OCI-LY7 (cell line): ENCODE measurements around the gene DRD1. TPM values are rescaled to one million over a fixed set of nuclear protein-coding genes. Genes with fewer than 3 reads are reported as not detected.
"Not testable (repeated sequence)": the region's sequence is repeated elsewhere in the genome, so short reads cannot be mapped to it uniquely, and the experiment has no call there.

ENCODE experiments used
- BruUV-seq: library from RNA; stranded (reverse); fragments of 400-500 nt; replicated peaks from 2 replicates; lab custom pipeline; 2021; lab: Mats Ljungman, UMichigan
- CTCF ChIA-PET: fragments of 300-600 bp; sonication (Branson Sonifier 250); formaldehyde crosslinking; loops from one replicate; lab custom pipeline; 2022; ENCODE audit warnings: antibody characterized with exemption; ENCODE audit not compliant: unreplicated experiment; lab: Charles Lee
- POLR2A ChIA-PET: fragments of 300-600 bp; sonication (Branson Sonifier 250); formaldehyde crosslinking; loops from one replicate; lab custom pipeline; 2022; ENCODE audit warnings: antibody characterized with exemption; lab: Charles Lee
- DNase-seq: peaks from one replicate; pipeline ENCODE4 v3.0.0-alpha.2; 2015; ENCODE audit warnings: low spot score
- H2AFZ ChIP-seq: fragments of 200-600 bp; sonication (generic), shearing (Covaris generic); 2 replicates; pipeline ENCODE4 v1.6.1; 2014; ENCODE audit warnings: mild to moderate bottlenecking, antibody characterized with exemption, low read length, moderate library complexity
- H3K27ac ChIP-seq: fragments of 200-600 bp; sonication (generic); 2 replicates; pipeline ENCODE4 v1.5.1; 2014; ENCODE audit warnings: mixed run types, low read depth, mild to moderate bottlenecking, moderate library complexity, low read length, inconsistent platforms; ENCODE audit not compliant: poor library complexity, severe bottlenecking
- H3K36me3 ChIP-seq: fragments of 200-600 bp; sonication (generic); 2 replicates; pipeline ENCODE4 v1.6.1; 2014; ENCODE audit warnings: mild to moderate bottlenecking, antibody characterized with exemption, low read length, moderate library complexity, mixed read lengths; ENCODE audit not compliant: insufficient read depth
- H3K4me1 ChIP-seq: fragments of 200-600 bp; sonication (generic); 2 replicates; pipeline ENCODE4 v1.5.1; 2014; ENCODE audit warnings: mild to moderate bottlenecking, low read length; ENCODE audit not compliant: insufficient read depth, poor library complexity, severe bottlenecking
- H3K4me2 ChIP-seq: fragments of 200-600 bp; sonication (generic); 2 replicates; pipeline ENCODE4 v1.6.1; 2014; ENCODE audit warnings: mild to moderate bottlenecking, low read length
- H3K4me3 ChIP-seq: fragments of 200-600 bp; sonication (generic); 2 replicates; pipeline ENCODE4 v1.5.1; 2014; ENCODE audit warnings: mild to moderate bottlenecking, low read depth, low read length; ENCODE audit not compliant: poor library complexity, severe bottlenecking
- H3K79me2 ChIP-seq: fragments of 200-600 bp; sonication (generic); 2 replicates; pipeline ENCODE4 v1.6.1; 2016; ENCODE audit warnings: low read depth, mild to moderate bottlenecking, low read length, moderate library complexity, mixed read lengths; ENCODE audit not compliant: insufficient read depth
- H3K9me2 ChIP-seq: fragments of 200-600 bp; sonication (generic); 2 replicates; pipeline ENCODE4 v1.6.1; 2016; ENCODE audit warnings: mild to moderate bottlenecking, low read length, mixed read lengths; ENCODE audit not compliant: insufficient read depth
- H3K9me3 ChIP-seq: fragments of 200-600 bp; sonication (generic); 2 replicates; pipeline ENCODE4 v1.6.1; 2014; ENCODE audit warnings: mild to moderate bottlenecking, mixed run types, low read length, mixed read lengths
- H4K20me1 ChIP-seq: fragments of 200-600 bp; sonication (generic); 2 replicates; pipeline ENCODE4 v1.6.1; 2014; ENCODE audit warnings: mild to moderate bottlenecking, antibody characterized with exemption, low read length, moderate library complexity, mixed read lengths; ENCODE audit not compliant: insufficient read depth
- CTCF ChIP-seq: fragments of 200-600 bp; sonication (generic); conservative IDR thresholded peaks from 2 replicates; pipeline ENCODE4 v1.5.1; 2014; ENCODE audit warnings: mild to moderate bottlenecking, antibody characterized with exemption, low read length, moderate library complexity, mixed read lengths
- EZH2phosphoT487 ChIP-seq: fragments of 200-600 bp; sonication (generic); IDR thresholded peaks from 2 replicates; pipeline ENCODE4 v1.6.1; 2018; ENCODE audit warnings: low read depth, borderline replicate concordance, mild to moderate bottlenecking, mixed run types, antibody characterized with exemption, low read length, moderate library complexity, mixed read lengths
- intact Hi-C: fragments of 100-400 bp; cut with micrococcal nuclease; formaldehyde crosslinking; loops from one replicate; pipeline ENCODE4 v1.10.0; 2022; ENCODE audit not compliant: unreplicated experiment
- total RNA-seq, 2 experiments: library from RNA; depleted of rRNA in 1 of 2; stranded (reverse); fragments of >200 nt in 1 of 2; shearing (Covaris generic) in 1 of 2; gene quantifications; 2 replicates each; pipeline ENCODE4 v1.2.3, GENCODE V29; 2014 to 2022

Gene DRD1
- total RNA-seq, 2 experiments from 2014 or later, result not detected

GRCh38 chr5:175436359-175436758, 7.6 kb downstream of the DRD1 start:
- H3K4me1 ChIP-seq, result no peaks in the 10 kb centered on the region
- no peaks in the 10 kb centered on the region for H3K9me2 ChIP-seq
- no peaks in the 10 kb centered on the region for H3K79me2 ChIP-seq
- no peak overlapping the region for H3K4me3 ChIP-seq
- no peak for DNase-seq
- no peaks in the 10 kb centered on the region for H3K9me3 ChIP-seq
- ChIA-PET POLR2A (no interaction called here), CTCF (no interaction called here)
- intact Hi-C loops, result no loop called here
- no peak overlapping the region for H3K27ac ChIP-seq
- no TSS peak for BruUV-seq
- no peaks in the 10 kb centered on the region for H3K36me3 ChIP-seq
- H4K20me1 ChIP-seq, result no peaks in the 10 kb centered on the region
- H3K4me2 ChIP-seq, result no peak overlapping the region
- H2AFZ ChIP-seq, result no peak overlapping the region
- TF ChIP-seq CTCF, result no peak
- no peak for TF ChIP-seq EZH2phosphoT487

- ChIA-PET CTCF (interaction anchor here (0.6 kb wide), 1 partner anchor 9 kb away, joined by 3 read pairs; the partner anchor contains the start of gene DRD1), POLR2A (interaction anchor here (1.2 kb wide), 1 partner anchor 43 kb away, joined by 4 read pairs; no protein-coding TSS in a partner anchor)
- H3K36me3 ChIP-seq, result no peaks in the 10 kb centered on the region
- no TSS peak for BruUV-seq
- H3K9me2 ChIP-seq, result no peaks in the 10 kb centered on the region
- H3K4me2 ChIP-seq, result no peak overlapping the region
- no peaks in the 10 kb centered on the region for H4K20me1 ChIP-seq
- H2AFZ ChIP-seq, result no peak overlapping the region
- intact Hi-C loops, result no loop called here
- no peak overlapping the region for H3K4me3 ChIP-seq
- no peaks in the 10 kb centered on the region for H3K9me3 ChIP-seq
- H3K79me2 ChIP-seq, result no peaks in the 10 kb centered on the region
- no peak for TF ChIP-seq CTCF
- no peak for TF ChIP-seq EZH2phosphoT487
- no peaks in the 10 kb centered on the region for H3K4me1 ChIP-seq
- H3K27ac ChIP-seq, result no peak overlapping the region
- DNase-seq, result no peak
Observed at GRCh38 chr5:175434800-175435199, 9.2 kb downstream of the DRD1 start.

- BruUV-seq, result no TSS peak
- Histone ChIP-seq H3K9me2 (no peaks in the 10 kb centered on the region), H4K20me1 (no peaks in the 10 kb centered on the region), H2AFZ (no peak overlapping the region), H3K9me3 (no peaks in the 10 kb centered on the region), H3K4me1 (no peaks in the 10 kb centered on the region), H3K36me3 (no peaks in the 10 kb centered on the region), H3K27ac (no peak overlapping the region), H3K4me3 (no peak overlapping the region), H3K79me2 (no peaks in the 10 kb centered on the region), H3K4me2 (no peak overlapping the region)
- TF ChIP-seq CTCF (no peak), EZH2phosphoT487 (no peak)
- POLR2A ChIA-PET, result no interaction called here
- CTCF ChIA-PET, result no interaction called here
- DNase-seq, result no peak
- intact Hi-C loops, result no loop called here
Observed at GRCh38 chr5:175427762-175428161, 16.2 kb downstream of the DRD1 start.

- H4K20me1 ChIP-seq, POLR2A ChIA-PET, H3K9me2 ChIP-seq, H3K27ac ChIP-seq, H2AFZ ChIP-seq, BruUV-seq, H3K79me2 ChIP-seq, CTCF ChIA-PET, H3K4me3 ChIP-seq, H3K4me1 ChIP-seq, DNase-seq, intact Hi-C loops, H3K4me2 ChIP-seq, H3K36me3 ChIP-seq, H3K9me3 ChIP-seq: not testable (repeated sequence)
Observed at GRCh38 chr5:175424594-175424993, 19.4 kb downstream of the DRD1 start.
